H1 (cell line): Measurements from ENCODE around the gene RBP7. TPM values are rescaled to one million over a fixed set of nuclear protein-coding genes. Genes with fewer than 3 reads are reported as not detected.

ENCODE experiments used
- CHD1 ChIP-seq: IDR thresholded peaks from 2 replicates; pipeline ENCODE4 v1.6.1; 2012; ENCODE audit warnings: low read depth, low read length, improper control_type of control experiment
- KDM5A ChIP-seq: fragments of 200-600 bp; IDR thresholded peaks from 2 replicates; pipeline ENCODE4 v1.7.1; 2012; ENCODE audit warnings: mild to moderate bottlenecking, low read length, inconsistent platforms, mixed read lengths
- RBBP5 ChIP-seq: IDR thresholded peaks from 2 replicates; pipeline ENCODE4 v1.7.1; 2012; ENCODE audit warnings: low read depth, mild to moderate bottlenecking, inconsistent platforms, low read length, moderate library complexity, borderline replicate concordance
- RXRA ChIP-seq: IDR thresholded peaks from 2 replicates; pipeline ENCODE4 v1.6.1; 2011; ENCODE audit warnings: low read depth, mild to moderate bottlenecking, low read length, moderate library complexity; ENCODE audit not compliant: insufficient read depth
- SRF ChIP-seq: IDR thresholded peaks from 2 replicates; pipeline ENCODE4 v1.6.1; 2011; ENCODE audit warnings: mild to moderate bottlenecking, low read depth, low read length, moderate library complexity
- TAF7 ChIP-seq: optimal IDR thresholded peaks from 2 replicates; pipeline ENCODE3; 2011; ENCODE audit warnings: low read depth, mild to moderate bottlenecking, inconsistent platforms, low read length, moderate library complexity, borderline replicate concordance
- polyA plus RNA-seq, 7 experiments: library from polyadenylated mRNA; depleted of rRNA in 3 of 7; stranded (reverse) in 5 of 7; unstranded in 2 of 7; fragments of >200 nt in 5 of 7; fragments of 200-250 nt in 2 of 7; gene quantifications; 1 replicate in 5 of 7; 2 replicates in 1 of 7; 4 replicates in 1 of 7; pipeline versions ENCODE4 v1.2.1 to v1.2.3, GENCODE V29; 2011 to 2013; ENCODE audit warnings: missing spikeins in 2 of 7, mixed read lengths in 2 of 7
- total RNA-seq: library from RNA; stranded (reverse); fragmentation: NEBNext Ultra II Directional; extraction: Animal tissue kit (Norgen Biotek cat#: 25700); gene quantifications from 2 replicates; pipeline ENCODE4 v1.2.1, GENCODE V29; 2021
- TF ChIP-seq, protein P1 (sequence below): IDR thresholded peaks from 2 replicates; pipeline ENCODE4 v1.6.1; 2011; ENCODE audit warnings: low read length, improper control_type of control experiment

RBP7 gene
- total and polyA plus RNA-seq, 2 of the 8 experiments (the other 6 are each of a cell fraction or from before 2014, with no cell fraction given), result 5.7 to 7.2 TPM

DNA sequence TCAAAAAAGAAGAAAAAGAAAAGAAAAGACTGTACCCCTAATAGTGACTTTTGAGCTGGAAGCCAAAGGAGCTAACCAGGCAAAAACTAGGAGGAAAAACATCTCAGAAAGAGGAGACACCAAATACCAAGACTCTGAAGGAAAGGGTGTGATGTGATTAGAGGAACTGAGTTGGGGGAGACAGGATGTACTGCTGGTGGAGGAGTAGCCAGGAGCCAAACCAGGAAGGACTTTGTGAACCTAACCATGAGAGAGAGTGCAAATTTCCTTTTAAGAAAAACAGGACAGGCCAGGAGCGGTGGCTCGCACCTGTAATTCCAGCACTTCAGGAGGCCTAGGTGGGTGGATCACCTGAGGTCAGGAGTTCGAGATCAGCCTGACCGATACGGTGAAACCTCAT is 4.1 kb upstream of the RBP7 start (continued):
- TF ChIP-seq RXRA, result no peak
- TF ChIP-seq RBBP5, result no peak
- TF ChIP-seq CHD1, result no peak
- TF ChIP-seq TAF7, result no peak
- TF ChIP-seq, protein P1, sequence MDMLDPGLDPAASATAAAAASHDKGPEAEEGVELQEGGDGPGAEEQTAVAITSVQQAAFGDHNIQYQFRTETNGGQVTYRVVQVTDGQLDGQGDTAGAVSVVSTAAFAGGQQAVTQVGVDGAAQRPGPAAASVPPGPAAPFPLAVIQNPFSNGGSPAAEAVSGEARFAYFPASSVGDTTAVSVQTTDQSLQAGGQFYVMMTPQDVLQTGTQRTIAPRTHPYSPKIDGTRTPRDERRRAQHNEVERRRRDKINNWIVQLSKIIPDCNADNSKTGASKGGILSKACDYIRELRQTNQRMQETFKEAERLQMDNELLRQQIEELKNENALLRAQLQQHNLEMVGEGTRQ, result no peak
- TF ChIP-seq SRF, result no peak
- no peak for TF ChIP-seq KDM5A
- TF ChIP-seq, all 59 proteins: peak for 0
